HG02870 (cell line): ENCODE measurements around the gene DCTD.

Source experiments
- ATAC-seq: cut with Tn5 transposase; IDR thresholded peaks from one replicate; pipeline ENCODE4 v1.9.1; 2021; ENCODE audit warnings: mild to moderate bottlenecking, moderate library complexity; ENCODE audit not compliant: unreplicated experiment

Gene DCTD

DNA sequence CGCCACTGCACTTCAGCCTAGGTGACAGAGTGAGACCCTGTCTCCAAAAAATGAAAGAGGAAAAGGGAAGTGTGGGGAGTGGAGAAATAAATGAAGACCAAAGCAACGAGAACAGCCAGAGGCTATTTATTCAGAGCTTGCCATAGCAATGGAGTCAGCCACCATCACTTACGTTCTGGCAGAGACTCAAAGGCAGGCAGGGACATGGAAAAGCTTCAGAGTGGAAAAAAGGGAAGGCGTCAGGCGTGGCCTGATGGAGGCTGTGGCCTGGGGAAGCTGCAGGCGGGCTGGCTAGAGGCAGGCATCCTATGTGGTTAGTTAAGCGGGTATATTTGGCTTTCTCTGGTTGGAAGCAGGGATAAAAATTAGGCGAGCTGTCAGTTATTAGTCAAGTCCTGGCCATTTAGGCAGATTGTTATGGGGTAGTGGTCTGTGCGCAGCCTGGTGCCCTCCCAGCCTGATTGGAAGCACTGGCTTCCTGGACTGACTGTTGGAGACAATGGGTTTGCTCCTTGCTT, 73.3 kb downstream of the DCTD start:
- no peak for ATAC-seq

- ATAC-seq = no peak
Observed at GRCh38 chr4:182842759-182843390, 74.3 kb downstream of the DCTD start.

DNA sequence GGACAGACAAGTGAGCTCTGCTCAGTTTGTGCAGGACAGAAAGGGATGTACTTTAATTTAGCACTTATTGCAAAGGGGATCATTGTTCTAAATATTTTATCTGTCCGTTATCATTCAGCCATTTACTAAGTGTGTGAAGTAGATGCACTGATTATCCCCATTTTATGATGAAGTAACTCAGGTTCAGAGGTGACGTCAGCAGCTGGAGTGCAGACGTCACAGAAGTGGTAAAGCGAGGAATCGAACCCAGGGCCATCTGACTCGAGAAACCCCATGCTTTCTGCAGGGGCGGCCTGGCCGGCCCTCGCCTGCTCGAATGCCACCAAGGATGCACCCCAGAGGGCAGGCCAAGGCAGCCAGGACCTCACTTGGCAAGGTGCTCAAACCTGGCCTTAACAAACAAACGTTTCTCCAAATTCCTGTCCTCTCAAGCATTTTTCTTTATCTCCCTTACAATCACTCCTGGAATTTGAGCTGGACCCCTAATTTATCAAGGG, 75.0 kb downstream of the DCTD start:
- ATAC-seq = no peak

- ATAC-seq = no peak
Observed at GRCh38 chr4:182840108-182840507, 77.1 kb downstream of the DCTD start.
